Measurements from ENCODE around the gene TRPM7.
"Not testable (repeated sequence)": the region's sequence is repeated elsewhere in the genome, so short reads cannot be mapped to it uniquely, and the experiment has no call there.

The TRPM7 gene

GRCh38 chr15:50653156-50653743 lies 33.3 kb downstream of the TRPM7 start:
- no peak for DNase-seq

DNA sequence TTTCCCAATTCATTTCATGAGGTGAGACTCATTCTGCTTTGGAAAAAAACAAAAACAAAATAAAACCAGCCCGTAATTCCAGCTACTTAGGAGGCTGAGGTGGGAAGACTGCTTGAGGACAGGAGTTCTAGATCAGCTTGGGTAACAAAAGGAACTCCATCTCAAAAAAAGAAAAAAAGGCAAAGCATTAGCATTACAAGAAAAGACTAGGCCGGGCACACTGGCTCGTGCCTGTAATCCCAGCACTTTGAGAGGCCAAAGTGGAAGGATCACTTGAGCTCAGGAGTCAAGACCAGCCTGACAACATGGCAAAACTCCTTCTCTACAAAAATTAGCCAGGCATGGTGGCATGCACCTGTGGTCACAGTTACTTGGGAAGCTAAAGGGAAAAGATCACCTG lies 33.9 kb downstream of the TRPM7 start:
- DNase-seq = no peak

DNA sequence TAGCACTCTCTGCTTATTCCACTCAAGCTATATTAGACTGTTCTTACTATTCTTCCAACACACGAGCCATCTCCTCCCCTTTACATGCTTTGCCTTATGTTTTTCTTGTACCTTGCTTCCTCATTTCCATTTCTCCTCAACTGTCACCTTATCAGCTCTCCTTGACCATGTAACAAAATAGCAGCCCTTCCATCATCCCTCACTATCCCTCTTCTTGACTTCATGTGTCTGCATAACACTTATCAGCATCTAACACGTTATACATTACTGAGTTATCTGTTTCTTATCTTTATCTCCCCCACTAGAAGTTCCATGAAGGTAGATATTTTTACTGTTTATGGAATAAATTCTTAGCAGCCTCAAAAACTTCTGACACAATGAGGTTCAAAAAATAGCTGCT lies 45.3 kb downstream of the TRPM7 start:
- no peak for DNase-seq

- DNase-seq = no peak
Observed at GRCh38 chr15:50636146-50636545, 50.5 kb downstream of the TRPM7 start.

GRCh38 chr15:50633653-50634052 lies 52.9 kb downstream of the TRPM7 start:
- DNase-seq = no peak

GRCh38 chr15:50628421-50628820 lies 58.2 kb downstream of the TRPM7 start:
- no peak for DNase-seq

GRCh38 chr15:50627351-50628055 lies 59.1 kb downstream of the TRPM7 start:
- DNase-seq = no peak

DNA sequence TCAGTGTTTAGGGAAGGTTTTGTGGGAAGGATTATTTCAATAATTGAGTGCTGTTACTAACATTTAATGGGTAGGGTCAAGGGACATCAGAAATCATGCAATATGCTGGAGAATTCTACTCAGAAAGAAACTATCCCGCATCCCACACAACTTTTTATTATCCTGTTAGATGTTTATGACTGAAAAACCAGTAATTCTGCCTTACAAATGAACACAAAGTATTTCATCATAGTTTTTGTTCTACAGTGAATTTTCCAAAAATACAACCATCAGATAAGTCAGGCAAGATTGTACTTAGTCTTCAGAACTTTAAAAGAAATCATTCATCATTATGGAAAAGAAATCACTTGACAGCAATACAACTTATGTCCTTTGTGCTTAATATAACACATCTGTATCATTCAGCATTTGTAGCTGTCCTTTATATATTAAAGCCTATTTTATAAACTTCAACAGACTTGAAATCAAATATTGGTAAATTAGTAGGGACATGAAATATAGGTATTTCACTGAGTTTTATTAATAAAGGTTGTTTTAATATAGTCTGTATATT lies 61.9 kb downstream of the TRPM7 start:
- no peak for DNase-seq

DNA sequence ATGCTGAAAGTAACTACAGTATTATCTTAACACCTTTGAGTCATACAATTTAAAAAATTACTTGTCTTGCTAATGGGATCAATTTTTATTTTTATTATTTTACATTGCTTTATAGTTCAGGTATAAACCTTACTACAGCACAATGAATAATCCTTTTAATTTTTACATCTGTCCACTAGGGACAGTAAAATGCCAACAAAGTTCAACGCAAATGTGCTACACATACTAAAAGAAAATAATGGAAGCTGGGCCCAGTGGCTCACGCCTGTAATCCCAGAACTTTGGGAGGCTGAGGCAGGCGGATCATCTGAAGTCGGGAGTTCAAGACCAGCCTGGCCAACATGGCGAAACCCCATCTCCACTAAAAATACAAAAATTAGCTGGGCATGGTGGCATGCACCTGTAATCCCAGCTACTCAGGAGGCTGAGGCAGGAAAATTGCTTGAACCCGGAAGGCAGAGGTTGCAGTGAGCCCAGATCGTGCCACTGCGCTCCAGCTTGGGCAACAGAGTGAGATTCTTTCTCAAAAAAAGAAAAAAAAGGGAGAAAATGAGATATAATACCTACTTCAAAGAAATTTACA lies 64.1 kb downstream of the TRPM7 start:
- not testable (repeated sequence) for DNase-seq

DNA sequence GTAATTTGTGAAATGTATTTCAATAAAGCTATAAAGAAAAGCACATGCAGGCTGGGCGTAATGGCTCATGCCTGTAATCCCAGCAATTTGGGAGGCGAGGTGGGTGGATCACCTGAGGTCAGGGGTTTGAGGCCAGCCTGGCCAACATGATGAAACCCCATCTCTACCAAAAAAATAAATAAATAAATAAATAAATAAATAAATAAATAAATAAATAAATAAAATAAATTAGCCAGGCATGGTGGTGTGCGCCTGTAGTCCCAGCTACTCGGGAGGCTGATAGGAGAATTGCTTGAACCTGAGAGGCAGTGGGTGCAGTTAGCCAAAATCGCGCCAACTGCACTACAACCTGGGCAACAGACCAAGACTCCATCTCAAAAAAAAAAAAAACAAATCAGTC lies 69.6 kb downstream of the TRPM7 start:
- DNase-seq = not testable (repeated sequence)

- DNase-seq = not testable (repeated sequence)
Observed at GRCh38 chr15:50616554-50616953, 70.0 kb downstream of the TRPM7 start.

GRCh38 chr15:50613600-50613999 lies 73.0 kb downstream of the TRPM7 start:
- no peak for DNase-seq

GRCh38 chr15:50607129-50607528 lies 79.5 kb downstream of the TRPM7 start:
- no peak for DNase-seq

DNA sequence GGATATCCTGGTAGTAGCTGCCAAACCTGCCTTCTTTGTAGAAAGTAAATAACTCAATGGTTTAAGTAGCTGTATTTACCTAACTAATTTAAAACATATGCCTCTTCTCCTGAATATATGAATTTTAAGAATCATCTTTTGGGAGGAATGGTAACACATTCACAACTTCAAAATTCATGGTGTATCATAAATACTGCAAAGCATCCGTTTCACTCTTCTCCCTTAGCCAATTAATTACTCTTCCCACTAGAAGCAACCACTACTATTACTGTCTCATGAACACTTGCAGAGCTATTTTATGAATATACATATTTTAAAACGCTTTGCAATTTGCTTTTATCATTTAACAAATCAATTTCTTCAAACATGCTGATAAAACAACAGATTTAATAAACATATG lies 81.1 kb downstream of the TRPM7 start:
- no peak for DNase-seq

GRCh38 chr15:50602028-50602427 lies 84.6 kb downstream of the TRPM7 start:
- not testable (repeated sequence) for DNase-seq

DNA sequence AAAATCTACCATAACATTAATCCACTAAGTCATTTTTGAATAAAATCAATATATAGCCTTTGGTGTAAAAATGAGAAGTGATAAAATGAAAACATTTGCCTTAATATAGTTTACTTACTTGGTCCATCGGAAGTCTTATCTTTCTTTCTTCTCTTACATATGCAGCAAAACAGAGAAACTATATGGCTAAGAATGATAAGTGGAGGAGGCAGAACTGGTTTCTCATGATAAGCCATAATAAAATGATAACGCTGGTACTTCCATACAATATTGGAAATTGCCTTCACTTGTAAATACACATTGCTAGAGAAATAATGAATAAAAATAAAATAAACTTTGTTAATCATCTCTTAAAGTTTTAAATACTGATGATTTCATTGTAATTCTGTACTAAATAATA lies 92.3 kb downstream of the TRPM7 start:
- DNase-seq = no peak

- DNase-seq = no peak
Observed at GRCh38 chr15:50593761-50594160, 92.8 kb downstream of the TRPM7 start.

DNA sequence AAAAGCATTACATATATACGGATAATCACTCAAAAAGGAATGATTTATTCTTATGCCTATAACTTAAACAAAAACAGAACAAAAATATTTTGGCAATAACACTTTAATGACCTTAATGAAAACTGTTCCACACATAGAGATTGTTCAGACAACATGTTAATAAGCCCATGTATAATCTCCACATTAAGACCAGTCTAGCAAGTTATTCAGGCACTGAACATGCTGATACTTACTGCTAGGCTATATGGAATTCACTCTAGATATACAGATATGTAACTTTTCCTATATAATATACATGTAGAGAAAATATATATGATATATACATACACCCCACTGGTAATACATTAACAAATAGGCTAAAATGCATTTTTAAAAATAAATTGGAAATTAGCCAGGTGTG lies 96.3 kb downstream of the TRPM7 start:
- DNase-seq = no peak

- no peak for DNase-seq
Observed at GRCh38 chr15:50577492-50577891, 109.1 kb downstream of the TRPM7 start.

DNA sequence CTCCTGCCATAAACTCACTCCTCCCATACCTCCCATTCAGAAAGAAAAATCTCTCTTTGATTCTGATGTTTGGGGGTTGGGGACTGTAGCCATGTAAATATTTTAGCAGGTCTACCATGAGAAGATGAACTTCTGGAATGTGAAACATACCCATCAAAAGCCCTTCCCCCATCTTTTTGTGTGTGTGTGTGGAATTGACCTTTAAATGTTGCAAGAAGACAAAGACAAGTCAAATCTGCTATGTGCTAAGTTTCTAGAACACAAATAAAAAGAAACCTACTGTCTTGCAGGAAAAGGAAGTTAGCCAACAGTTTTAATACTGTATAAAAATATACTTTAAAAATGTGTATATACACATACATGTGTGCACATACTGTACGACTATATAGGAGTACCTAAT lies 110.4 kb downstream of the TRPM7 start:
- DNase-seq = no peak

DNA sequence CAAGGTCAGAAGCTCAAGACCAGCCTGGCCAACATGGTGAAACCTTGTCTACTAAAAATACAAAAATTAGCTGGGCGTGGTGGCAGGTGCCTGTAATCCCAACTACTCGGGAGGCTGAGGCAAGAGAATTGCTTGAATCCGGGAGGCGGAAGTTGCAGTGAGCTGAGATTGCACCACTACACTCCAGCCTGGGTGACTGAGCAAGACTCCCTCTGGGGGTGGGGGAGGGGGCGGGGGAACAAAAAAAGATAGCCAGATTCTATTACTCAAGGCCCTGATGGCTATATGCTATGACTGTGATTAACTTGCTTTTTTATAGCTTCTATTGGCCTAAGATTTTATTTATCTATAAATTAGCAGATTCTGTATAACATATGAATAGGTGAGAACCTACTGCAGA lies 112.8 kb downstream of the TRPM7 start:
- not testable (repeated sequence) for DNase-seq

- no peak for DNase-seq
Observed at GRCh38 chr15:50563756-50564155, 122.8 kb downstream of the TRPM7 start.

- no peak for DNase-seq
Observed at GRCh38 chr15:50562735-50563640, 123.6 kb downstream of the TRPM7 start.

All from NCI-H526 treated with DMSO at 0.1 percent for 48 hours (cell line).